GM12878 (cell line): ENCODE results near the gene RASGRF1. TPM values are rescaled to one million over a fixed set of nuclear protein-coding genes. Genes with fewer than 3 reads are reported as not detected.

ENCODE experiments used
- ATAC-seq: fragments of 200-7000 bp; cut with Tn5 transposase; 3 replicates; pipeline ENCODE4 v1.9.1; 2020; ENCODE audit warnings: mild to moderate bottlenecking, moderate library complexity
- BruUV-seq: library from RNA; stranded (reverse); fragments of 400-500 nt; replicated peaks from 2 replicates; lab custom pipeline; 2021; lab: Mats Ljungman, UMichigan
- CTCF ChIA-PET: fragments of 300-600 bp; sonication (Branson Sonifier 250); formaldehyde crosslinking; extraction: SDS; loops from one replicate; lab custom pipeline; 2021; ENCODE audit warnings: inconsistent platforms; lab: Yijun Ruan, JAX
- POLR2A ChIA-PET: fragments of 350-600 bp; formaldehyde crosslinking; extraction: SDS; loops from one replicate; lab custom pipeline; 2021; ENCODE audit warnings: inconsistent platforms; lab: Charles Lee
- RAD21 ChIA-PET: fragments of 300-600 bp; sonication (Branson Sonifier 250); formaldehyde crosslinking; loops from one replicate; lab custom pipeline; 2023; ENCODE audit warnings: antibody characterized with exemption; ENCODE audit not compliant: unreplicated experiment; lab: Charles Lee
- SMC1A ChIA-PET: fragments of 300-600 bp; sonication (Branson Sonifier 250); formaldehyde crosslinking; loops from one replicate; lab custom pipeline; 2023; ENCODE audit not compliant: unreplicated experiment, uncharacterized antibody; lab: Charles Lee
- DNase-seq: peaks from one replicate; pipeline ENCODE4 v3.0.0-alpha.2; 2011; ENCODE audit warnings: low read depth, low spot score
- FAIRE-seq: peaks from 3 replicates; lab custom pipeline; 2011; peaks lifted over from hg19 to GRCh38; lab: Jason Lieb, UNC
- H2AFZ ChIP-seq: 2 replicates; pipeline ENCODE4 v1.6.0; 2011; ENCODE audit warnings: low read depth, low read length, control low read depth; ENCODE audit not compliant: control insufficient read depth
- H3K27ac ChIP-seq: 2 replicates; pipeline ENCODE4 v1.5.1; 2011; ENCODE audit warnings: control low read depth; ENCODE audit not compliant: control insufficient read depth, insufficient read depth
- H3K27me3 ChIP-seq, 2 experiments: replicated peaks in 1 of 2; 2 replicates each; pipeline versions ENCODE4 v1.6.0 to v1.6.1; 2011; ENCODE audit warnings: low read length in 1 of 2; ENCODE audit not compliant: control insufficient read depth in 2 of 2, insufficient read depth in 2 of 2
- H3K36me3 ChIP-seq, 2 experiments: 2 replicates each; pipeline ENCODE4 v1.5.1; 2011; ENCODE audit warnings: low read length in 1 of 2; ENCODE audit not compliant: control insufficient read depth in 2 of 2, insufficient read depth in 2 of 2
- H3K4me1 ChIP-seq: 2 replicates; pipeline ENCODE4 v1.6.1; 2011; ENCODE audit warnings: mild to moderate bottlenecking, low read length, moderate library complexity, mixed read lengths; ENCODE audit not compliant: control insufficient read depth, insufficient read depth
- H3K4me2 ChIP-seq: 2 replicates; pipeline ENCODE4 v1.6.0; 2011; ENCODE audit warnings: control low read depth; ENCODE audit not compliant: control insufficient read depth, insufficient read depth
- H3K4me3 ChIP-seq: fragments of 200-600 bp; sonication (generic); 2 replicates; pipeline ENCODE4 v1.5.1; 2016
- H3K79me2 ChIP-seq: 2 replicates; pipeline ENCODE4 v1.6.0; 2011; ENCODE audit warnings: low read length; ENCODE audit not compliant: control insufficient read depth, insufficient read depth
- H3K9ac ChIP-seq: 2 replicates; pipeline ENCODE4 v1.8.0; 2011; ENCODE audit warnings: low read length, control low read depth, mixed read lengths; ENCODE audit not compliant: control insufficient read depth, insufficient read depth
- H3K9me3 ChIP-seq: replicated peaks from 3 replicates; pipeline ENCODE4 v1.5.1; 2011; ENCODE audit warnings: mild to moderate bottlenecking, low read length; ENCODE audit not compliant: control insufficient read depth, insufficient read depth
- H4K20me1 ChIP-seq: 2 replicates; pipeline ENCODE4 v1.6.0; 2011; ENCODE audit not compliant: control insufficient read depth, insufficient read depth
- CHD2 ChIP-seq: IDR thresholded peaks from 2 replicates; pipeline ENCODE4 v1.6.1; 2011; ENCODE audit warnings: low read depth, low read length, improper control_type of control experiment, borderline replicate concordance
- EP300 ChIP-seq, 2 experiments: fragments of 150-350 bp in 1 of 2; IDR thresholded peaks; 2 replicates each; pipeline ENCODE4 v1.6.1; 2011 to 2012; ENCODE audit warnings: low read depth in 2 of 2, low read length in 2 of 2, borderline replicate concordance in 1 of 2, improper control_type of control experiment in 1 of 2, inconsistent platforms in 1 of 2; ENCODE audit not compliant: control insufficient read depth in 1 of 2
- ESRRA ChIP-seq: IDR thresholded peaks from 2 replicates; pipeline ENCODE4 v1.6.1; 2012; ENCODE audit warnings: mild to moderate bottlenecking, low read length, improper control_type of control experiment
- HDAC2 ChIP-seq: fragments of 200-600 bp; sonication (generic); IDR thresholded peaks from 2 replicates; pipeline ENCODE4 v1.6.1; 2017
- KLF5 ChIP-seq: fragments of 450-650 bp; IDR thresholded peaks from 2 replicates; pipeline ENCODE4 v1.6.1; 2014; ENCODE audit warnings: mild to moderate bottlenecking; ENCODE audit not compliant: partially characterized antibody
- LARP7 ChIP-seq: fragments of 450-650 bp; IDR thresholded peaks from 2 replicates; pipeline ENCODE4 v1.6.1; 2017; ENCODE audit warnings: mild to moderate bottlenecking
- NBN ChIP-seq: fragments of 450-650 bp; IDR thresholded peaks from 2 replicates; pipeline ENCODE4 v1.6.1; 2016
- NFYB ChIP-seq: IDR thresholded peaks from 2 replicates; pipeline ENCODE4 v1.6.1; 2011; ENCODE audit warnings: low read depth, mild to moderate bottlenecking, low read length, improper control_type of control experiment, moderate library complexity; ENCODE audit not compliant: insufficient read depth
- NR2C2 ChIP-seq: IDR thresholded peaks from 2 replicates; pipeline ENCODE4 v1.6.1; 2011; ENCODE audit warnings: borderline replicate concordance, low read depth; ENCODE audit not compliant: control insufficient read depth, insufficient read length
- POLR2A ChIP-seq: IDR thresholded peaks from 2 replicates; pipeline ENCODE4 v1.6.1; 2011; ENCODE audit warnings: low read depth, mild to moderate bottlenecking, low read length
- SMAD1 ChIP-seq: fragments of 450-650 bp; IDR thresholded peaks from 2 replicates; pipeline ENCODE4 v1.6.1; 2018; ENCODE audit warnings: mild to moderate bottlenecking, low read depth; ENCODE audit not compliant: partially characterized antibody
- SMARCA5 ChIP-seq: fragments of 450-650 bp; IDR thresholded peaks from 2 replicates; pipeline ENCODE4 v1.6.1; 2017; ENCODE audit warnings: mild to moderate bottlenecking
- WRNIP1 ChIP-seq: IDR thresholded peaks from 2 replicates; pipeline ENCODE4 v1.6.1; 2011; ENCODE audit warnings: low read depth, low read length, improper control_type of control experiment, borderline replicate concordance
- YBX1 ChIP-seq: fragments of 450-650 bp; IDR thresholded peaks from 2 replicates; pipeline ENCODE4 v1.6.1; 2016; ENCODE audit warnings: antibody characterized with exemption
- ZNF687 ChIP-seq: fragments of 450-650 bp; IDR thresholded peaks from 2 replicates; pipeline ENCODE4 v1.6.1; 2017; ENCODE audit warnings: mild to moderate bottlenecking, moderate library complexity
- WGBS: methylation state at CpG from one replicate; pipeline ENCODE4 v1.1.6; 2016; ENCODE audit warnings: low lambda C conversion rate; ENCODE audit not compliant: insufficient replicate concordance, insufficient coverage; ENCODE audit errors: missing lambda C conversion rate; 5-methylcytosine and 5-hydroxymethylcytosine counted together
- in situ Hi-C: fragments of 300-500 bp; cut with MboI; formaldehyde crosslinking; loops from 9 replicates; pipeline ENCODE4 v1.14.3; 2018; ENCODE audit warnings: mixed read lengths
- intact Hi-C: fragments of 100-400 bp; cut with micrococcal nuclease; formaldehyde crosslinking; loops from one replicate; pipeline ENCODE4 v1.14.2; 2022; ENCODE audit not compliant: unreplicated experiment
- polyA plus RNA-seq, 11 experiments: library from polyadenylated mRNA; depleted of rRNA in 4 of 11; unstranded in 6 of 11; stranded (reverse) in 5 of 11; fragments of >200 nt; fragmentation: Nextera tagmentation in 4 of 11; fragmentation: Illumina TruSeq in 1 of 11; extraction: Ambion mirVana in 4 of 11; extraction: Trizol in 1 of 11; gene quantifications; 1 replicate in 1 of 11; 2 replicates in 10 of 11; pipeline versions ENCODE4 v1.2.1 to v1.2.3, GENCODE V29; 2011 to 2016; ENCODE audit warnings: inconsistent platforms in 2 of 11, missing spikeins in 2 of 11, low read depth in 1 of 11
- total RNA-seq, 4 experiments: library from RNA; depleted of rRNA in 3 of 4; stranded (reverse); fragments of >200 nt in 3 of 4; fragmentation: Illumina TruSeq in 1 of 4; extraction: Trizol in 1 of 4; gene quantifications; 2 replicates each; pipeline versions ENCODE4 v1.2.1 to v1.2.3, GENCODE V29; 2013 to 2021
- TF ChIP-seq, protein P1 (sequence below): IDR thresholded peaks from 2 replicates; pipeline ENCODE4 v1.6.1; 2012; ENCODE audit warnings: low read depth, low read length, improper control_type of control experiment

RASGRF1 gene
- total and polyA plus RNA-seq, 10 of the 15 experiments (the other 5 are each of a cell fraction or from before 2014, with no cell fraction given): 0.20 to 1.9 (median 0.86) TPM

DNA sequence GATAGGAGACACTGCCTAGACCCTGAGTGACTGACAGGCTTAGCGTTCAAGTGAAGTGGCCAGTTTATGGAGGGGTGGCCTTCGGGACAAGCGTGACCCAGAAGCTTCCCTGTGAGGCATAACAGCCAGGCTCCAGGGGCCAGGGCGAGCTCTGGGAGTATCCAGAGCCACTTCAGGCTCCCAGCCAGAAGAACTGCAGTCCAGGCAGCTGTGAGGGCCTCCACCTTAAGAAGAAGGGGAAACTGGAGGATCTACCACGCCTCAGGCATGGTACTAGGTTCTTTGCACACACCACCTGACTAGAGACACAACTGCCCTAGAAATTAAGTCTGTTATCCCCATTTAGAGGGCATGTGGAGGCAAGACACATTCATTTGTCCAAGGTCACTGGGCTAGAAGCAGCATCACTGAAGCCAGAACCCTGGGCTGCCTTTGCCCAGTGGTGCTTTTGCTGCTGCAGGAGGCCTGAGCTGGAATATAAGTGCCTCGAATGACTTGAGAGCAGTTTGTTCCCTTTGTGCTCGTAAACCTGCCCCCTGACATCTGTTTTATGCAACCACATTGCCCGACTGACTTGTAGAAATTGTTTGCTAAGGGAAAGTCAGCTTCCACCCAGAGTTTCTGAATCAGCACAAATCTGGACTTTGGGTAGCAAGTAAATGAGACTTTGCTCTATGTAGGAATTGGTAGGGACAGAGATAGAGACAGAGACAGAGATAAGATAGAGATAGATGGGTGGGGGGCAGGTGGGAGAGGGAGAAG lies 23.3 kb downstream of the RASGRF1 start (continued):
- no peak for TF ChIP-seq WRNIP1
- TF ChIP-seq ZNF687: no peak
- TF ChIP-seq POLR2A: no peak
- TF ChIP-seq YBX1: no peak

- H2AFZ ChIP-seq: no peak overlapping the region
- H3K9ac ChIP-seq: no peak overlapping the region
- no peaks in the 10 kb centered on the region for H3K4me1 ChIP-seq
- H3K27ac ChIP-seq: no peak overlapping the region
- in situ Hi-C loops (no loop called here), intact Hi-C loops (no loop called here)
- 21% methylated on average over 6 of the region's 6 CpGs for WGBS
- ChIA-PET POLR2A (no interaction called here), SMC1A (interaction anchor here (0.6 kb wide), 1 partner anchor 35 kb away, joined by 3 read pairs; no protein-coding TSS in a partner anchor), CTCF (no interaction called here), RAD21 (interaction anchor here (0.9 kb wide), 1 partner anchor 39 kb away, joined by 3 read pairs; no protein-coding TSS in a partner anchor)
- ATAC-seq (no peak), DNase-seq (no peak), FAIRE-seq (no peak)
- no peak overlapping the region for H3K4me3 ChIP-seq
- no peaks in the 10 kb centered on the region for H4K20me1 ChIP-seq
- H3K9me3 ChIP-seq: no peaks in the 10 kb centered on the region
- no TSS peak for BruUV-seq
- no peaks in the 10 kb centered on the region for H3K36me3 ChIP-seq
- no peaks in the 10 kb centered on the region for H3K79me2 ChIP-seq
- H3K4me2 ChIP-seq: no peak overlapping the region
- H3K27me3 ChIP-seq: peaks cover 0 to 2% of the 10 kb centered on the region in 2 experiments; a peak in 2 of 4 replicates
- no peak for TF ChIP-seq HDAC2
- TF ChIP-seq NBN: no peak
- TF ChIP-seq, protein P1, sequence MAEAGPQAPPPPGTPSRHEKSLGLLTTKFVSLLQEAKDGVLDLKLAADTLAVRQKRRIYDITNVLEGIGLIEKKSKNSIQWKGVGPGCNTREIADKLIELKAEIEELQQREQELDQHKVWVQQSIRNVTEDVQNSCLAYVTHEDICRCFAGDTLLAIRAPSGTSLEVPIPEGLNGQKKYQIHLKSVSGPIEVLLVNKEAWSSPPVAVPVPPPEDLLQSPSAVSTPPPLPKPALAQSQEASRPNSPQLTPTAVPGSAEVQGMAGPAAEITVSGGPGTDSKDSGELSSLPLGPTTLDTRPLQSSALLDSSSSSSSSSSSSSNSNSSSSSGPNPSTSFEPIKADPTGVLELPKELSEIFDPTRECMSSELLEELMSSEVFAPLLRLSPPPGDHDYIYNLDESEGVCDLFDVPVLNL: no peak
- TF ChIP-seq LARP7: no peak
- TF ChIP-seq ESRRA: no peak
- TF ChIP-seq NR2C2: no peak
- no peak for TF ChIP-seq NFYB
- no peak for TF ChIP-seq CHD2
- no peak for TF ChIP-seq SMARCA5
- TF ChIP-seq SMAD1: no peak
- TF ChIP-seq EP300 (IDR thresholded peaks at IDR 0.05; ENCODE audit: borderline replicate concordance in 1 of 2, control insufficient read depth in 1 of 2, low read depth in 2 of 2, low read length in 2 of 2): no peak
- no peak for TF ChIP-seq KLF5
Observed at GRCh38 chr15:79066391-79067071, 24.0 kb downstream of the RASGRF1 start.
